Thyroid gland (tissue), 4 donors: ENCODE measurements around the gene BACH1. TPM values are rescaled to one million over a fixed set of nuclear protein-coding genes. Genes with fewer than 3 reads are reported as not detected.

Experiments
- DNase-seq, 2 donors: peaks; one replicate each; pipeline ENCODE4 v3.0.0-alpha.2; 2019
- H3K27ac ChIP-seq, 3 donors: fragments of 200-600 bp; sonication (generic); 1 replicate in 2 of 3; 2 replicates in 1 of 3; pipeline ENCODE4 v1.5.1; 2016 to 2019; ENCODE audit warnings: mild to moderate bottlenecking in 1 of 3, moderate library complexity in 1 of 3
- H3K27me3 ChIP-seq: fragments of 200-600 bp; sonication (generic); one replicate; pipeline ENCODE4 v1.5.1; 2019
- H3K36me3 ChIP-seq, 2 donors: fragments of 200-600 bp; sonication (generic); one replicate each; pipeline ENCODE4 v1.5.1; 2016 to 2019
- H3K4me1 ChIP-seq, 2 donors: fragments of 200-600 bp; sonication (generic); one replicate each; pipeline ENCODE4 v1.5.1; 2017 to 2019
- H3K4me3 ChIP-seq, 3 donors: fragments of 200-600 bp; sonication (generic); replicated peaks in 1 of 3; 1 replicate in 2 of 3; 2 replicates in 1 of 3; pipeline ENCODE4 v1.5.1; 2016; ENCODE audit warnings: mild to moderate bottlenecking in 1 of 3
- H3K9me3 ChIP-seq: fragments of 200-600 bp; sonication (generic); one replicate; pipeline ENCODE4 v1.5.1; 2017
- CTCF ChIP-seq, 6 experiments: fragments of 200-600 bp in 3 of 6; fragments of 450-650 bp in 3 of 6; sonication (generic) in 3 of 6; IDR thresholded peaks; one replicate each; pipeline ENCODE4 v1.5.1; 2016 to 2019; ENCODE audit warnings: antibody characterized with exemption in 6 of 6, mild to moderate bottlenecking in 2 of 6, inconsistent platforms in 1 of 6, moderate library complexity in 1 of 6
- POLR2A ChIP-seq, 2 donors: fragments of 450-650 bp; IDR thresholded peaks; one replicate each; pipeline ENCODE4 v1.6.1; 2017; ENCODE audit warnings: antibody characterized with exemption in 2 of 2, mild to moderate bottlenecking in 2 of 2, moderate library complexity in 1 of 2
- WGBS, 2 donors: methylation state at CpG; one replicate each; pipeline ENCODE4 v1.1.5; 2017; 5-methylcytosine and 5-hydroxymethylcytosine counted together
- intact Hi-C: fragments of 100-400 bp; cut with DNase I; formaldehyde crosslinking; loops from one replicate; pipeline ENCODE4 v1.15.1; 2023
- total RNA-seq, 4 donors: library from RNA; depleted of rRNA; stranded (reverse); fragments of >200 nt; gene quantifications; one replicate each; pipeline ENCODE4 v1.2.3, GENCODE V29; 2016

BACH1 gene
- total RNA-seq, 4 donors from 2014 or later = 36.3 to 89.9 (median 64.9) TPM

GRCh38 chr21:29257701-29258100 lies 41.0 kb upstream of the BACH1 start:
- WGBS, 2 donors = 87 to 91% methylated on average over 2 of the region's 2 CpGs
- intact Hi-C loops = no loop called here

GRCh38 chr21:29258626-29259338 lies 39.9 kb upstream of the BACH1 start:
- no peak overlapping the region for H3K27ac ChIP-seq
- no peak for TF ChIP-seq CTCF (IDR thresholded peaks at IDR 0.05)
- TF ChIP-seq POLR2A (IDR thresholded peaks at IDR 0.05) = no peak
- H3K4me3 ChIP-seq = no peak overlapping the region
- no peaks in the 10 kb centered on the region for H3K9me3 ChIP-seq
- 57 to 59% methylated on average over 5 of the region's 5 CpGs for WGBS, 2 donors
- H3K4me1 ChIP-seq = no peaks in the 10 kb centered on the region
- H3K27me3 ChIP-seq = no peaks in the 10 kb centered on the region
- H3K36me3 ChIP-seq = no peaks in the 10 kb centered on the region
- intact Hi-C loops = no loop called here
- peak in 1 of 2 donors; percentile 3 for DNase-seq

More at GRCh38 chr21:29257701-29258100, 41.0 kb upstream of the BACH1 start:
- Histone ChIP-seq H3K4me3 (no peak overlapping the region), H3K36me3 (no peaks in the 10 kb centered on the region), H3K9me3 (no peaks in the 10 kb centered on the region), H3K27me3 (no peaks in the 10 kb centered on the region), H3K4me1 (no peaks in the 10 kb centered on the region), H3K27ac (no peak overlapping the region)
- no peak for TF ChIP-seq POLR2A (IDR thresholded peaks at IDR 0.05)
- no peak for TF ChIP-seq CTCF (IDR thresholded peaks at IDR 0.05)
- no peak for DNase-seq

- Histone ChIP-seq H3K27me3 (no peaks in the 10 kb centered on the region), H3K36me3 (no peaks in the 10 kb centered on the region), H3K9me3 (no peaks in the 10 kb centered on the region), H3K4me1 (no peaks in the 10 kb centered on the region), H3K4me3 (no peak overlapping the region), H3K27ac (no peak overlapping the region)
- no peak for DNase-seq
- TF ChIP-seq POLR2A (IDR thresholded peaks at IDR 0.05) (no peak), CTCF (IDR thresholded peaks at IDR 0.05) (no peak)
- intact Hi-C loops = no loop called here
- 92 to 99% methylated on average over 2 of the region's 2 CpGs for WGBS, 2 donors
Measured at GRCh38 chr21:29260461-29260860, 38.3 kb upstream of the BACH1 start.

GRCh38 chr21:29261555-29262540 lies 36.9 kb upstream of the BACH1 start:
- Histone ChIP-seq H3K9me3 (no peaks in the 10 kb centered on the region), H3K4me1 (no peaks in the 10 kb centered on the region), H3K27ac (no peak overlapping the region), H3K36me3 (no peaks in the 10 kb centered on the region), H3K27me3 (no peaks in the 10 kb centered on the region), H3K4me3 (no peak overlapping the region)
- no peak for DNase-seq
- no peak for TF ChIP-seq POLR2A (IDR thresholded peaks at IDR 0.05)
- no peak for TF ChIP-seq CTCF (IDR thresholded peaks at IDR 0.05)
- 91% methylated on average over 7 of the region's 7 CpGs for WGBS, 2 donors
- intact Hi-C loops = no loop called here

- Histone ChIP-seq H3K4me1 (no peaks in the 10 kb centered on the region), H3K27me3 (no peaks in the 10 kb centered on the region), H3K27ac (no peak overlapping the region), H3K9me3 (no peaks in the 10 kb centered on the region), H3K4me3 (no peak overlapping the region), H3K36me3 (no peaks in the 10 kb centered on the region)
- TF ChIP-seq CTCF (IDR thresholded peaks at IDR 0.05) = no peak
- no peak for TF ChIP-seq POLR2A (IDR thresholded peaks at IDR 0.05)
- 59 to 72% methylated on average over 1 of the region's 1 CpG for WGBS, 2 donors
- intact Hi-C loops = no loop called here
- DNase-seq = no peak
Measured at GRCh38 chr21:29264721-29265120, 34.0 kb upstream of the BACH1 start.
